GM12891 (cell line): ENCODE measurements around the gene STAT2.
"Not testable (repeated sequence)": the region's sequence is repeated elsewhere in the genome, so short reads cannot be mapped to it uniquely, and the experiment has no call there.

ENCODE experiments used
- DNase-seq: peaks from one replicate; pipeline ENCODE4 v3.0.0; 2011; ENCODE audit warnings: low spot score; ENCODE audit not compliant: insufficient read length
- FAIRE-seq: peaks from 2 replicates; lab custom pipeline; 2011; peaks lifted over from hg19 to GRCh38; lab: Jason Lieb, UNC
- PAX5 ChIP-seq: IDR thresholded peaks from 2 replicates; pipeline ENCODE4 v1.6.1; 2011; ENCODE audit warnings: low read length, moderate library complexity, mild to moderate bottlenecking; ENCODE audit not compliant: insufficient read depth, severe bottlenecking
- POLR2A ChIP-seq: IDR thresholded peaks from 2 replicates; pipeline ENCODE4 v1.6.1; 2011; ENCODE audit warnings: low read depth, low read length, control low read depth
- POLR2AphosphoS5 ChIP-seq: IDR thresholded peaks from 2 replicates; pipeline ENCODE4 v1.6.1; 2011; ENCODE audit warnings: low read depth, low read length, control low read depth
- POU2F2 ChIP-seq: IDR thresholded peaks from 2 replicates; pipeline ENCODE4 v1.6.1; 2011; ENCODE audit warnings: low read depth, mild to moderate bottlenecking, control low read depth, low read length, moderate library complexity
- SPI1 ChIP-seq: IDR thresholded peaks from 2 replicates; pipeline ENCODE4 v1.6.1; 2011; ENCODE audit warnings: low read depth, low read length, control low read depth
- TAF1 ChIP-seq: IDR thresholded peaks from 2 replicates; pipeline ENCODE4 v1.6.1; 2011; ENCODE audit warnings: low read depth, low read length, control low read depth

Gene STAT2

GRCh38 chr12:56361487-56362129, 1.7 kb upstream of the STAT2 start:
- DNase-seq (no peak), FAIRE-seq (no peak)
- no peak for TF ChIP-seq PAX5
- no peak for TF ChIP-seq POLR2AphosphoS5
- TF ChIP-seq POLR2A: no peak
- no peak for TF ChIP-seq POU2F2
- TF ChIP-seq TAF1: no peak
- TF ChIP-seq SPI1: no peak

- no peak for FAIRE-seq
- DNase-seq: no peak
- TF ChIP-seq TAF1 (no peak), POLR2AphosphoS5 (no peak), POU2F2 (no peak), SPI1 (no peak), POLR2A (no peak), PAX5 (no peak)
Measured at GRCh38 chr12:56358836-56359532, 923 bp downstream of the STAT2 start.

GRCh38 chr12:56351325-56351724, 8.6 kb downstream of the STAT2 start:
- TF ChIP-seq POU2F2: no peak
- TF ChIP-seq POLR2AphosphoS5: no peak
- TF ChIP-seq TAF1: no peak
- no peak for TF ChIP-seq SPI1
- no peak for TF ChIP-seq POLR2A
- TF ChIP-seq PAX5: no peak
- FAIRE-seq (no peak), DNase-seq (no peak)

GRCh38 chr12:56350662-56351061, 9.2 kb downstream of the STAT2 start:
- FAIRE-seq: no peak
- TF ChIP-seq POLR2AphosphoS5 (no peak), TAF1 (no peak), SPI1 (no peak), PAX5 (no peak), POU2F2 (no peak), POLR2A (no peak)
- no peak for DNase-seq

- no peak for FAIRE-seq
- DNase-seq: no peak
- TF ChIP-seq POLR2AphosphoS5 (no peak), TAF1 (no peak), POU2F2 (no peak), SPI1 (no peak), PAX5 (no peak)
Measured at GRCh38 chr12:56348776-56349175, 11.1 kb downstream of the STAT2 start.

- FAIRE-seq, DNase-seq: not testable (repeated sequence)
Measured at GRCh38 chr12:56347255-56347654, 12.7 kb downstream of the STAT2 start.

GRCh38 chr12:56346675-56347074, 13.2 kb downstream of the STAT2 start:
- TF ChIP-seq PAX5 (no peak), SPI1 (no peak), POU2F2 (no peak), POLR2AphosphoS5 (no peak), POLR2A (no peak), TAF1 (no peak)
- DNase-seq: no peak
- peak; percentile 69 for FAIRE-seq

- DNase-seq, FAIRE-seq: not testable (repeated sequence)
Measured at GRCh38 chr12:56342290-56342689, 17.6 kb downstream of the STAT2 start.

- TF ChIP-seq POLR2AphosphoS5 (no peak), POLR2A (no peak), SPI1 (no peak), TAF1 (no peak), POU2F2 (no peak), PAX5 (no peak)
- DNase-seq (no peak), FAIRE-seq (no peak)
Measured at GRCh38 chr12:56341616-56342015, 18.3 kb downstream of the STAT2 start.

GRCh38 chr12:56339158-56339422, 20.8 kb downstream of the STAT2 start:
- TF ChIP-seq POU2F2 (no peak), POLR2AphosphoS5 (no peak), POLR2A (no peak), PAX5 (no peak), SPI1 (no peak), TAF1 (no peak; the same call in 1 of the 2 replicates)
- FAIRE-seq: no peak
- no peak for DNase-seq

- DNase-seq (peak; percentile 21), FAIRE-seq (peak; percentile 80)
- TF ChIP-seq POLR2AphosphoS5 (peak; percentile 44; the same call in 1 of the 2 replicates), PAX5 (no peak), TAF1 (no peak; the same call in 1 of the 2 replicates), POLR2A (peak; percentile 60; the same call in 1 of the 2 replicates), POU2F2 (peak; percentile 61; the same call in 1 of the 2 replicates), SPI1 (peak; percentile 29; the same call in 1 of the 2 replicates)
Measured at GRCh38 chr12:56338308-56339157, 21.4 kb downstream of the STAT2 start, which contains the start of gene IL23A. IL23A (plus strand) TSS chr12:56338884; CDS start chr12:56339045, 161 bp downstream.
